ENCODE results near the gene DNAI4. TPM values are rescaled to one million over a fixed set of nuclear protein-coding genes. Genes with fewer than 3 reads are reported as not detected.
A peak's percentile ranks its signal among the peaks of the same experiment; 100 is the strongest.
"Not testable (repeated sequence)": the region's sequence is repeated elsewhere in the genome, so short reads cannot be mapped to it uniquely, and the experiment has no call there.

DNAI4 gene
- total RNA-seq, 1 donor = 2.2 TPM

- DNase-seq (ENCODE audit: low read depth in 2 of 3, low spot score in 2 of 3) = no peak
These were observed 5.0 kb upstream of the DNAI4 start for GRCh38 chr1:66929691-66929998.

GRCh38 chr1:66929146-66929688 is 4.6 kb upstream of the DNAI4 start:
- no peak for DNase-seq (ENCODE audit: low read depth in 2 of 3, low spot score in 2 of 3)

GRCh38 chr1:66927528-66927927 is 2.9 kb upstream of the DNAI4 start:
- no peak for DNase-seq (ENCODE audit: low read depth in 2 of 3, low spot score in 2 of 3)

- no peak for DNase-seq (ENCODE audit: low read depth in 2 of 3, low spot score in 2 of 3)
These were observed 1.3 kb upstream of the DNAI4 start for GRCh38 chr1:66925944-66926343.

GRCh38 chr1:66925558-66925910 is 878 bp upstream of the DNAI4 start:
- DNase-seq (ENCODE audit: low read depth in 2 of 3, low spot score in 2 of 3) = no peak

GRCh38 chr1:66920543-66920942 is 4.1 kb downstream of the DNAI4 start:
- DNase-seq (ENCODE audit: low read depth in 2 of 3, low spot score in 2 of 3) = no peak

- DNase-seq (ENCODE audit: low read depth in 2 of 3, low spot score in 2 of 3) = no peak
These were observed 4.8 kb downstream of the DNAI4 start for GRCh38 chr1:66919828-66920227.

- no peak for DNase-seq (ENCODE audit: low read depth in 2 of 3, low spot score in 2 of 3)
These were observed 5.6 kb downstream of the DNAI4 start for GRCh38 chr1:66919063-66919462.

GRCh38 chr1:66917476-66917875 is 7.2 kb downstream of the DNAI4 start:
- DNase-seq (ENCODE audit: low read depth in 2 of 3, low spot score in 2 of 3) = peak in 1 of 3 donors; percentile 32

- DNase-seq (ENCODE audit: low read depth in 2 of 3, low spot score in 2 of 3) = no peak
These were observed 8.3 kb downstream of the DNAI4 start for GRCh38 chr1:66916320-66916719.

- not testable (repeated sequence) for DNase-seq (ENCODE audit: low read depth in 2 of 3, low spot score in 2 of 3)
These were observed 9.5 kb downstream of the DNAI4 start for GRCh38 chr1:66915203-66915602.

GRCh38 chr1:66893712-66894111 is 30.9 kb downstream of the DNAI4 start:
- no peak for DNase-seq (ENCODE audit: low read depth in 2 of 3, low spot score in 2 of 3)

- no peak for DNase-seq (ENCODE audit: low read depth in 2 of 3, low spot score in 2 of 3)
These were observed 34.0 kb downstream of the DNAI4 start for GRCh38 chr1:66890621-66891020.

GRCh38 chr1:66889030-66889429 is 35.6 kb downstream of the DNAI4 start:
- no peak for DNase-seq (ENCODE audit: low read depth in 2 of 3, low spot score in 2 of 3)

- DNase-seq (ENCODE audit: low read depth in 2 of 3, low spot score in 2 of 3) = no peak
These were observed 48.0 kb downstream of the DNAI4 start for GRCh38 chr1:66876664-66877063.

GRCh38 chr1:66873111-66873510 is 51.5 kb downstream of the DNAI4 start:
- DNase-seq (ENCODE audit: low read depth in 2 of 3, low spot score in 2 of 3) = no peak

GRCh38 chr1:66872024-66872423 is 52.6 kb downstream of the DNAI4 start:
- DNase-seq (ENCODE audit: low read depth in 2 of 3, low spot score in 2 of 3) = not testable (repeated sequence)

- DNase-seq (ENCODE audit: low read depth in 2 of 3, low spot score in 2 of 3) = no peak
These were observed 57.2 kb downstream of the DNAI4 start for GRCh38 chr1:66867501-66867900.

GRCh38 chr1:66860529-66860928 is 64.1 kb downstream of the DNAI4 start:
- DNase-seq (ENCODE audit: low read depth in 2 of 3, low spot score in 2 of 3) = no peak

- DNase-seq (ENCODE audit: low read depth in 2 of 3, low spot score in 2 of 3) = no peak
These were observed 71.3 kb downstream of the DNAI4 start for GRCh38 chr1:66853379-66853778.

GRCh38 chr1:66852870-66853269 is 71.8 kb downstream of the DNAI4 start:
- no peak for DNase-seq (ENCODE audit: low read depth in 2 of 3, low spot score in 2 of 3)

- no peak for DNase-seq (ENCODE audit: low read depth in 2 of 3, low spot score in 2 of 3)
These were observed 73.7 kb downstream of the DNAI4 start for GRCh38 chr1:66850989-66851388.

- no peak for DNase-seq (ENCODE audit: low read depth in 2 of 3, low spot score in 2 of 3)
These were observed 76.5 kb downstream of the DNAI4 start for GRCh38 chr1:66848193-66848592.

GRCh38 chr1:66840929-66841328 is 83.7 kb downstream of the DNAI4 start:
- peak in 1 of 3 donors; percentile 2 for DNase-seq (ENCODE audit: low read depth in 2 of 3, low spot score in 2 of 3)
